GM19238 (cell line): ENCODE results near the gene MAN1C1.

ENCODE experiments used
- DNase-seq: peaks from one replicate; pipeline ENCODE4 v3.0.0; 2011; ENCODE audit warnings: low spot score; ENCODE audit not compliant: insufficient read length

The MAN1C1 gene

GRCh38 chr1:25677193-25677773 is 60.7 kb downstream of the MAN1C1 start:
- DNase-seq = no peak

GRCh38 chr1:25679171-25679570 is 62.6 kb downstream of the MAN1C1 start:
- no peak for DNase-seq

GRCh38 chr1:25680701-25681100 is 64.1 kb downstream of the MAN1C1 start:
- no peak for DNase-seq

GRCh38 chr1:25682059-25682601 is 65.5 kb downstream of the MAN1C1 start:
- DNase-seq = no peak

GRCh38 chr1:25683177-25683576 is 66.6 kb downstream of the MAN1C1 start:
- DNase-seq = no peak

- DNase-seq = no peak
Measured at GRCh38 chr1:25683731-25684130, 67.1 kb downstream of the MAN1C1 start.

- DNase-seq = no peak
Measured at GRCh38 chr1:25684216-25684965, 67.8 kb downstream of the MAN1C1 start.

GRCh38 chr1:25685211-25685750 is 68.7 kb downstream of the MAN1C1 start:
- no peak for DNase-seq

- DNase-seq = no peak
Measured at GRCh38 chr1:25685938-25686665, 69.5 kb downstream of the MAN1C1 start.

GRCh38 chr1:25687221-25688017 is 70.8 kb downstream of the MAN1C1 start:
- DNase-seq = no peak

GRCh38 chr1:25688390-25689119 is 72.0 kb downstream of the MAN1C1 start:
- DNase-seq = no peak

- DNase-seq = no peak
Measured at GRCh38 chr1:25689686-25690381, 73.2 kb downstream of the MAN1C1 start.

GRCh38 chr1:25690396-25690956 is 73.9 kb downstream of the MAN1C1 start:
- DNase-seq = no peak

GRCh38 chr1:25691211-25691610 is 74.6 kb downstream of the MAN1C1 start:
- DNase-seq = no peak

- no peak for DNase-seq
Measured at GRCh38 chr1:25692560-25692959, 76.0 kb downstream of the MAN1C1 start.

- no peak for DNase-seq
Measured at GRCh38 chr1:25694167-25695007, 77.8 kb downstream of the MAN1C1 start.

- DNase-seq = no peak
Measured at GRCh38 chr1:25695090-25695770, 78.6 kb downstream of the MAN1C1 start.

GRCh38 chr1:25695771-25696311 is 79.2 kb downstream of the MAN1C1 start:
- no peak for DNase-seq
